ENCODE measurements around the gene ANKRD33. TPM values are rescaled to one million over a fixed set of nuclear protein-coding genes. Genes with fewer than 3 reads are reported as not detected.

ANKRD33 gene
- total and polyA plus RNA-seq, 2 of the 8 experiments (the other 6 are each of a cell fraction or from before 2014, with no cell fraction given): 0.41 to 0.53 TPM

DNA sequence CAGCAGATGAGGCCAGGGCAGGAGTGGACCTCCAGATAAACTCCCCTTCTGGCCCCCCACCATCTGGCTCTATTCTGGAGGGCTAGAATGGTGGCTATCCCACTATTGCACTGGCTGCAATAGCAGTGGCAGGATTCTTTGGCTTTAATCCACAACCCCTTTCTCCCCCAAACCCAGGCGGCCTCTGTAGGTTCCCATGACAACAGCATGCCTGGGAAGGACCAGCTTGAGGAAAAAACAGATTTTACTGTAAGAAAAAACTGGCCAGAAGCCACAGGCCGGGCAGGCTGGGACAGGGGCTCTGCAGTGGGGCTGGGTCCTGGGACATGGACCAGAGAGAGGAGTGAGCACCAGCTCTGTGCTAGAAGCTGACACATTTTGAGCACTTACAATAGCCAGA lies 50.0 kb downstream of the ANKRD33 start:
- no peak overlapping the region for H3K4ac ChIP-seq (replicated peaks; ENCODE audit: insufficient read length, low read depth, low read length)
- no peak overlapping the region for H3K23ac ChIP-seq (ENCODE audit: insufficient read length)
- H2BK20ac ChIP-seq (ENCODE audit: low read length): no peak overlapping the region
- H3K4me2 ChIP-seq (ENCODE audit: insufficient read depth in 1 of 2, low read depth in 2 of 2, low read length in 2 of 2): no peak overlapping the region
- H3K27ac ChIP-seq (ENCODE audit: low read depth, low read length): no peak overlapping the region
- H2BK5ac ChIP-seq (ENCODE audit: low read depth, low read length): no peak overlapping the region
- no peaks in the 10 kb centered on the region for H3K79me1 ChIP-seq (ENCODE audit: low read depth, low read length)
- no peak for TF ChIP-seq SP4 (IDR thresholded peaks at IDR 0.05; ENCODE audit: low read length)
- no peak for TF ChIP-seq SIRT6 (IDR thresholded peaks at IDR 0.05; ENCODE audit: low read length)
- TF ChIP-seq, protein P1, sequence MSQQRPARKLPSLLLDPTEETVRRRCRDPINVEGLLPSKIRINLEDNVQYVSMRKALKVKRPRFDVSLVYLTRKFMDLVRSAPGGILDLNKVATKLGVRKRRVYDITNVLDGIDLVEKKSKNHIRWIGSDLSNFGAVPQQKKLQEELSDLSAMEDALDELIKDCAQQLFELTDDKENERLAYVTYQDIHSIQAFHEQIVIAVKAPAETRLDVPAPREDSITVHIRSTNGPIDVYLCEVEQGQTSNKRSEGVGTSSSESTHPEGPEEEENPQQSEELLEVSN (IDR thresholded peaks at IDR 0.05): no peak
- TF ChIP-seq TAF7 (optimal IDR thresholded peaks at IDR 0.05; ENCODE audit: borderline replicate concordance, low read depth, low read length): no peak
- H3K9me3 ChIP-seq (ENCODE audit: insufficient read depth in 2 of 2, low read depth in 1 of 2, low read length in 1 of 2): no peaks in the 10 kb centered on the region
- no peak overlapping the region for H2BK12ac ChIP-seq (ENCODE audit: low read depth, low read length)
- H3K56ac ChIP-seq (replicated peaks; ENCODE audit: insufficient read length, low read depth, low read length): no peak overlapping the region
- H3K27me3 ChIP-seq (replicated peaks in 1 of 4; ENCODE audit: control insufficient read depth in 3 of 4, extremely low read depth in 1 of 4, insufficient read depth in 3 of 4, low read length in 3 of 4): no peaks in the 10 kb centered on the region
- H2BK15ac ChIP-seq (ENCODE audit: low read length): no peak overlapping the region
- H4K5ac ChIP-seq (ENCODE audit: insufficient read length, low read depth, low read length): no peak overlapping the region
- H2BK120ac ChIP-seq (replicated peaks; ENCODE audit: low read depth, low read length): no peak overlapping the region
- no peak overlapping the region for H2AFZ ChIP-seq (ENCODE audit: low read length)
- DNase-seq (ENCODE audit: low read depth in 1 of 2, low spot score in 2 of 2) (no peak), FAIRE-seq (no peak)
- H4K91ac ChIP-seq (replicated peaks; ENCODE audit: insufficient read length, low read length): no peak overlapping the region
- H4K8ac ChIP-seq (ENCODE audit: extremely low read depth, insufficient read depth, low read length): no peak overlapping the region
- no peak overlapping the region for H3K4me3 ChIP-seq (ENCODE audit: extremely low read depth in 1 of 4, insufficient read depth in 2 of 4, low read depth in 3 of 4, low read length in 4 of 4)
- no peak overlapping the region for H2AK5ac ChIP-seq (ENCODE audit: low read depth, low read length)
- CTCF ChIA-PET (ENCODE audit: partially characterized antibody): interaction anchor here (0.9 to 10.1 kb wide), 5 partner anchors 12 to 43 kb away, joined by 3 to 106 read pairs (median 4); no protein-coding TSS in a partner anchor
- 49% methylated on average over 2 of the region's 2 CpGs; no CpG with 5 or more reads in 1 of the 2 experiments for WGBS, 2 experiments (ENCODE audit: extremely low coverage in 1 of 2, insufficient coverage in 1 of 2, insufficient read length in 1 of 2, insufficient replicate concordance in 2 of 2, low coverage in 1 of 2, low lambda C conversion rate in 2 of 2, missing lambda C conversion rate in 1 of 2)
- no peaks in the 10 kb centered on the region for H3K36me3 ChIP-seq (ENCODE audit: control insufficient read depth in 2 of 4, insufficient read depth in 4 of 4, low read length in 3 of 4)
- H4K20me1 ChIP-seq (replicated peaks in 1 of 2; ENCODE audit: control insufficient read depth in 1 of 2, insufficient read depth in 2 of 2, low read length in 2 of 2): no peaks in the 10 kb centered on the region
- 0 out of 2 replicates have a peak, but pooled peaks cover 2% of the 10 kb centered on the region for H3K23me2 ChIP-seq (ENCODE audit: low read depth, low read length)
- POLR2A ChIA-PET (ENCODE audit: partially characterized antibody): interaction anchor here (0.7 to 0.9 kb wide), 2 partner anchors 11 to 14 kb away, joined by 3 read pairs; partner anchors contain the start of gene ACVR1B
- peaks cover 0 to 2% (median 0%) of the 10 kb centered on the region in 4 experiments; a peak in 3 of 7 replicates for H3K4me1 ChIP-seq (replicated peaks in 1 of 4; ENCODE audit: control insufficient read depth in 3 of 4, insufficient read depth in 4 of 4, low read length in 3 of 4)
- no peak overlapping the region for H3K9ac ChIP-seq (replicated peaks in 1 of 4; ENCODE audit: extremely low read depth in 1 of 4, low read depth in 3 of 4, low read length in 3 of 4)
- H3K14ac ChIP-seq (ENCODE audit: insufficient read length): no peak overlapping the region
- no peak overlapping the region for H3K18ac ChIP-seq (ENCODE audit: extremely low read depth, low read length)
- H3K79me2 ChIP-seq (ENCODE audit: control insufficient read depth in 1 of 2, insufficient read depth in 2 of 2, low read length in 2 of 2): no peaks in the 10 kb centered on the region

Measured in H1 (cell line).